Activated gamma-delta T cell (primary cell): Measurements from ENCODE around the gene KIF19.

Experiments
- DNase-seq: peaks from one replicate; lab custom pipeline; 2025; lab: John Stamatoyannopoulos, UW

Gene KIF19

GRCh38 chr17:74362810-74363498 is 36.9 kb downstream of the KIF19 start:
- no peak for DNase-seq

GRCh38 chr17:74367206-74367605 is 41.2 kb downstream of the KIF19 start, which contains the start of gene GPR142:
GPR142 (plus strand) TSS chr17:74367506; CDS start chr17:74369541, 2,035 bp downstream.
- no peak for DNase-seq

- DNase-seq = no peak
Observed at GRCh38 chr17:74368341-74369081, 42.5 kb downstream of the KIF19 start.

GRCh38 chr17:74369221-74369620 is 43.2 kb downstream of the KIF19 start:
- DNase-seq = no peak

GRCh38 chr17:74369665-74370490 is 43.9 kb downstream of the KIF19 start:
- DNase-seq = no peak

GRCh38 chr17:74371653-74372147 is 45.7 kb downstream of the KIF19 start:
- no peak for DNase-seq

GRCh38 chr17:74372426-74372825 is 46.4 kb downstream of the KIF19 start:
- DNase-seq = no peak

GRCh38 chr17:74373838-74374606 is 48.0 kb downstream of the KIF19 start:
- no peak for DNase-seq

- no peak for DNase-seq
Observed at GRCh38 chr17:74374858-74375257, 48.8 kb downstream of the KIF19 start.

- DNase-seq = peak; percentile 55
Observed at GRCh38 chr17:74379495-74380085, 53.6 kb downstream of the KIF19 start.

- no peak for DNase-seq
Observed at GRCh38 chr17:74380086-74380958, 54.3 kb downstream of the KIF19 start.

- DNase-seq = no peak
Observed at GRCh38 chr17:74380959-74381808, 55.2 kb downstream of the KIF19 start.

- no peak for DNase-seq
Observed at GRCh38 chr17:74383141-74383540, 57.1 kb downstream of the KIF19 start.

- no peak for DNase-seq
Observed at GRCh38 chr17:74385201-74385600, 59.2 kb downstream of the KIF19 start.

GRCh38 chr17:74386386-74386785 is 60.4 kb downstream of the KIF19 start:
- DNase-seq = no peak

- no peak for DNase-seq
Observed at GRCh38 chr17:74387365-74388218, 61.6 kb downstream of the KIF19 start.

- no peak for DNase-seq
Observed at GRCh38 chr17:74389084-74389753, 63.2 kb downstream of the KIF19 start.
